Right atrium auricular region (tissue), 2 donors: Measurements from ENCODE around the gene CSRNP3. TPM values are rescaled to one million over a fixed set of nuclear protein-coding genes. Genes with fewer than 3 reads are reported as not detected.

Experiments used
- DNase-seq: peaks from one replicate; pipeline ENCODE4 v3.0.0-alpha.2; 2019; ENCODE audit warnings: low spot score
- H3K27ac ChIP-seq, 2 donors: fragments of 200-600 bp; sonication (generic); 1 replicate in 1 of 2; 2 replicates in 1 of 2; pipeline ENCODE4 v1.5.1; 2016 to 2019
- H3K27me3 ChIP-seq, 2 donors: fragments of 200-600 bp; sonication (generic); one replicate each; pipeline versions ENCODE4 v1.5.1 to v1.6.0; 2017 to 2019
- H3K36me3 ChIP-seq: fragments of 200-600 bp; sonication (generic); one replicate; pipeline ENCODE4 v1.5.1; 2016
- H3K4me1 ChIP-seq, 2 donors: fragments of 200-600 bp; sonication (generic); one replicate each; pipeline versions ENCODE4 v1.5.1 to v1.6.0; 2017 to 2019
- H3K4me3 ChIP-seq, 2 donors: fragments of 200-600 bp; sonication (generic); 1 replicate in 1 of 2; 2 replicates in 1 of 2; pipeline ENCODE4 v1.5.1; 2017 to 2019; ENCODE audit warnings: mild to moderate bottlenecking in 1 of 2, moderate library complexity in 1 of 2
- H3K9me3 ChIP-seq, 2 donors: fragments of 200-600 bp; sonication (generic); one replicate each; pipeline ENCODE4 v1.5.1; 2019
- total RNA-seq, 2 donors: library from RNA; depleted of rRNA; stranded (reverse); fragments of >200 nt; gene quantifications; one replicate each; pipeline ENCODE4 v1.1.0, GENCODE V29; 2016
- TF ChIP-seq, protein P1 (sequence below), 2 donors: fragments of 200-600 bp; sonication (generic); IDR thresholded peaks; one replicate each; pipeline ENCODE4 v1.5.1; 2019; ENCODE audit warnings: antibody characterized with exemption in 2 of 2

The CSRNP3 gene
- total RNA-seq, 2 donors from 2014 or later, result 1.3 to 4.5 TPM

DNA sequence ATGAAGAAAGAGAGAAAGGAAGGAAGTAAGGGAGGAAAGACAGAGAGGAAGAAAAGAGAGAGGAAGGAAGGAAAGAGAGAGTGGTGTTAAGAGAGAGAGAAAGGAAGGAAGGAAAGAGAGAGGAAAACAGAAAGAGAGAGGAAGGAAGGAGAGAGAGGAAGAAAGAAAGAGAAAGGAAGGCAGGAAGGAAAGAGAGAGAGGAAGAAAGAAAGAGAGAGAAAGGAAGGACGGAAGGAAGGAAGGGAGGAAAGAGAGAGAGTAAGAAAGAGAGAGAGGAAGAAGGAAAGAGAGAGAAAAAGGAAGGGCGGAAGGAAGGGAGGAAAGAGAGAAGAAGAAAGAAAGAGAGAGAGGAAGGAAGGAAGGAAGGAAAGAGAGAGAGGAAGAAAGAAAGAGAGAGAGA, 197.1 kb downstream of the CSRNP3 start:
- no peaks in the 10 kb centered on the region for H3K27me3 ChIP-seq
- DNase-seq, result no peak
- H3K4me3 ChIP-seq, result no peak overlapping the region
- no peak overlapping the region for H3K27ac ChIP-seq
- no peaks in the 10 kb centered on the region for H3K4me1 ChIP-seq
- H3K36me3 ChIP-seq, result no peaks in the 10 kb centered on the region
- TF ChIP-seq, protein P1, sequence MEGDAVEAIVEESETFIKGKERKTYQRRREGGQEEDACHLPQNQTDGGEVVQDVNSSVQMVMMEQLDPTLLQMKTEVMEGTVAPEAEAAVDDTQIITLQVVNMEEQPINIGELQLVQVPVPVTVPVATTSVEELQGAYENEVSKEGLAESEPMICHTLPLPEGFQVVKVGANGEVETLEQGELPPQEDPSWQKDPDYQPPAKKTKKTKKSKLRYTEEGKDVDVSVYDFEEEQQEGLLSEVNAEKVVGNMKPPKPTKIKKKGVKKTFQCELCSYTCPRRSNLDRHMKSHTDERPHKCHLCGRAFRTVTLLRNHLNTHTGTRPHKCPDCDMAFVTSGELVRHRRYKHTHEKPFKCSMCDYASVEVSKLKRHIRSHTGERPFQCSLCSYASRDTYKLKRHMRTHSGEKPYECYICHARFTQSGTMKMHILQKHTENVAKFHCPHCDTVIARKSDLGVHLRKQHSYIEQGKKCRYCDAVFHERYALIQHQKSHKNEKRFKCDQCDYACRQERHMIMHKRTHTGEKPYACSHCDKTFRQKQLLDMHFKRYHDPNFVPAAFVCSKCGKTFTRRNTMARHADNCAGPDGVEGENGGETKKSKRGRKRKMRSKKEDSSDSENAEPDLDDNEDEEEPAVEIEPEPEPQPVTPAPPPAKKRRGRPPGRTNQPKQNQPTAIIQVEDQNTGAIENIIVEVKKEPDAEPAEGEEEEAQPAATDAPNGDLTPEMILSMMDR (IDR thresholded peaks at IDR 0.05), result no peak
- H3K9me3 ChIP-seq, result no peaks in the 10 kb centered on the region

DNA sequence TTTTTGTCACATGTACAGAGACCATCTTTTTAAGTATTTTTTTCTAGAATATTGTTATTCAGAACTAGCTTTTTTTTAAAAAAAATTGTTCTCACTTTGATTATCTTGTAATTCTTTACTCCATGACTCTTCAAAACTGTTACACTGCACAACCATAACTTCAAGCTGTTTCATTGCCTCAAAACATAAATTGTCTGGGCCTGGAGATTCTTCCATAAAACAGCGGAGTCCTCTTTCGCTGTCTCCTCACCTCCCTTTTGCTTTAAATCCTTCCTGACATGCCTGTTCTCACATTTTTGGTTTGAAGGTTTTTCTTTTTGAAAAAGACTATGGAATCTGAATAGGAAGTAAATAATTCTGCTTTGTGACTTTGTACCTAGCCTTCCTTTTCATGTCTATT, 197.9 kb downstream of the CSRNP3 start:
- no peaks in the 10 kb centered on the region for H3K36me3 ChIP-seq
- no peak for DNase-seq

DNA sequence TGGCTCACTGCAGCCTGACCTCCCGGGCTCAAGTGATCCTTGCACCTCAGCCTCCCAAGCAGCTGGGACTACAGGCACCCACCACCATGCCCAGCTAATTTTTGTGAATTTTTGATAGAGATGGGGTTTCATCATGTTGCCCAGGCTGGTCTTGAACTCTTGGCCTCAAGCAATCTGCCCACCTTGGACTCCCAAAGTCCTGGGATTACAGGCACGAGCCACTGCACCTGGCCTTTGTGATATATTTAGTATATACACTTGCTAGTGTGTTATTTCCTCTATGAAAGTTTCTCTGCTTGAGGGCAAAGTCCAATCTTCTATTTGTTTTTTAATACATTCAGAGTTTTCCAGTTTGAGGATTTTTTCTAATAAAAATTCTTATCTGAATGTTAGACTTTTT, 205.3 kb downstream of the CSRNP3 start:
- no peak overlapping the region for H3K4me3 ChIP-seq

More for the DNA sequence above, 197.9 kb downstream of the CSRNP3 start:
- Histone ChIP-seq H3K27me3 (no peaks in the 10 kb centered on the region), H3K27ac (no peak overlapping the region), H3K9me3 (no peaks in the 10 kb centered on the region), H3K4me3 (no peak overlapping the region), H3K4me1 (no peaks in the 10 kb centered on the region)
- TF ChIP-seq, protein P1 (IDR thresholded peaks at IDR 0.05), result no peak

DNA sequence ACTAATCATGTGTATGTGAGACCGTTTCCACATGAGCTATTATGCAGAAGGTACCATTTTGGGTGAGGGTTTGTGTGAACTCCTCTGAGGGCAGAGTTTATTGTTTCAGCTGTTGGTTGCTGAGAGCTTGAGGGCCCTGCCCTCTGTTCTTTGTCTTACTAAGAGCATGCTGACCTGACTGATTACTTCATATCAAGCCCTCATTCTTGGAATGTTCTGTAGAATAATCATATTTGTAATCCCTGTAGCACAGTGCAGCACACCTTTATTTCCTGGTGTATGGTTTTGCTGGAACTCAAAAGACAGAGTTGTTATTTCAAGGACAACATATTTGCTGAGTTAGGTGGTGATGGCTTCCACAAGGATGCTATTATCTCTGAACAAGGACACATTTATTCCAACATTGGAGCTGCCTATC, 206.1 kb downstream of the CSRNP3 start:
- H3K4me3 ChIP-seq, result no peak overlapping the region
- H3K36me3 ChIP-seq, result peaks cover 5% of the 10 kb centered on the region
- no peaks in the 10 kb centered on the region for H3K27me3 ChIP-seq
- TF ChIP-seq, protein P1 (IDR thresholded peaks at IDR 0.05), result no peak
- DNase-seq, result no peak
- H3K27ac ChIP-seq, result no peak overlapping the region
- H3K9me3 ChIP-seq, result no peaks in the 10 kb centered on the region
- no peaks in the 10 kb centered on the region for H3K4me1 ChIP-seq

More for the DNA sequence above, 205.3 kb downstream of the CSRNP3 start:
- Histone ChIP-seq H3K27ac (no peak overlapping the region), H3K27me3 (no peaks in the 10 kb centered on the region), H3K9me3 (no peaks in the 10 kb centered on the region), H3K36me3 (peaks cover 5% of the 10 kb centered on the region), H3K4me1 (no peaks in the 10 kb centered on the region)
- no peak for DNase-seq
- TF ChIP-seq, protein P1 (IDR thresholded peaks at IDR 0.05), result no peak

DNA sequence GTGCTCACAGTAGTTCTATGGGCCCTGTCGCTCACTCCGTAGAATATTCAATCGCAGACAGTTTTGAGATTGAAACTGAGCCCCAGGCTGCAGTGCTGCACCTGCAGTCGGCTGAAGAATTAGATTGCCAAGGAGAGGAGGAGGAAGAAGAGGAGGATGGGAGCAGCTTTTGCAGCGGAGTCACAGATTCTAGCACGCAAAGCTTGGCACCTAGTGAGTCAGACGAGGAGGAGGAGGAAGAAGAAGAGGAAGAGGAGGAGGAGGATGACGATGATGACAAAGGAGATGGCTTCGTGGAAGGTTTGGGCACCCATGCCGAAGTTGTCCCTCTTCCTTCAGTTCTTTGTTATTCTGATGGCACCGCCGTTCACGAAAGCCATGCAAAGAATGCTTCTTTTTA, 209.4 kb downstream of the CSRNP3 start:
- no peak overlapping the region for H3K27ac ChIP-seq
- no peak for DNase-seq
- H3K4me1 ChIP-seq, result peaks cover 0 to 19% of the 10 kb centered on the region in 2 donors
- no peak overlapping the region for H3K4me3 ChIP-seq
- no peaks in the 10 kb centered on the region for H3K9me3 ChIP-seq
- TF ChIP-seq, protein P1 (IDR thresholded peaks at IDR 0.05), result no peak
- H3K27me3 ChIP-seq, result no peaks in the 10 kb centered on the region
- peaks cover 5% of the 10 kb centered on the region for H3K36me3 ChIP-seq

DNA sequence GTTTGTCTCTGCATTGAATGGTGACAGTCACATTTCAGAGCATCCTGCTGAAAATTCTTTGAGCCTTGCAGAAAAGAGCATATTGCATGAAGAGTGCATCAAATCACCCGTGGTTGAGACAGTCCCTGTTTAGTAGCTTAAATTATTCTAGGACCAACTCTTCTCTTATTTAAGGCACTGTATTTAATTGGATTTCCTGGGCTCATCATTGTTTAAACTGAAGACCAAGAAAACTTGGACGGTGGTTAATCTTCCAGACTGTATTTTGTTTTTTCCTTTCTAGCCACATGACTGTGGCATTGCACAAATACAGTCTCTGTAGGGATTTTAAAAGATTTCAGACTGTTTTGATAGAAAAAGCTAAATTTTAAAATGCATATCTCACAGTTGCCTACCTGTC, 210.1 kb downstream of the CSRNP3 start:
- H3K4me3 ChIP-seq, result no peak overlapping the region
- TF ChIP-seq, protein P1 (IDR thresholded peaks at IDR 0.05), result no peak
- H3K4me1 ChIP-seq, result peaks cover 0 to 23% of the 10 kb centered on the region in 2 donors
- DNase-seq, result no peak
- no peaks in the 10 kb centered on the region for H3K27me3 ChIP-seq
- no peak overlapping the region for H3K27ac ChIP-seq
- H3K36me3 ChIP-seq, result peaks cover 5% of the 10 kb centered on the region
- H3K9me3 ChIP-seq, result no peaks in the 10 kb centered on the region
